GM18867 (cell line): ENCODE measurements around the gene PPP1R1A.

Source experiments
- ATAC-seq: cut with Tn5 transposase; IDR thresholded peaks from one replicate; pipeline ENCODE4 v1.9.1; 2021; ENCODE audit warnings: mild to moderate bottlenecking, moderate library complexity; ENCODE audit not compliant: unreplicated experiment

The PPP1R1A gene, protein sequence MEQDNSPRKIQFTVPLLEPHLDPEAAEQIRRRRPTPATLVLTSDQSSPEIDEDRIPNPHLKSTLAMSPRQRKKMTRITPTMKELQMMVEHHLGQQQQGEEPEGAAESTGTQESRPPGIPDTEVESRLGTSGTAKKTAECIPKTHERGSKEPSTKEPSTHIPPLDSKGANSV

DNA sequence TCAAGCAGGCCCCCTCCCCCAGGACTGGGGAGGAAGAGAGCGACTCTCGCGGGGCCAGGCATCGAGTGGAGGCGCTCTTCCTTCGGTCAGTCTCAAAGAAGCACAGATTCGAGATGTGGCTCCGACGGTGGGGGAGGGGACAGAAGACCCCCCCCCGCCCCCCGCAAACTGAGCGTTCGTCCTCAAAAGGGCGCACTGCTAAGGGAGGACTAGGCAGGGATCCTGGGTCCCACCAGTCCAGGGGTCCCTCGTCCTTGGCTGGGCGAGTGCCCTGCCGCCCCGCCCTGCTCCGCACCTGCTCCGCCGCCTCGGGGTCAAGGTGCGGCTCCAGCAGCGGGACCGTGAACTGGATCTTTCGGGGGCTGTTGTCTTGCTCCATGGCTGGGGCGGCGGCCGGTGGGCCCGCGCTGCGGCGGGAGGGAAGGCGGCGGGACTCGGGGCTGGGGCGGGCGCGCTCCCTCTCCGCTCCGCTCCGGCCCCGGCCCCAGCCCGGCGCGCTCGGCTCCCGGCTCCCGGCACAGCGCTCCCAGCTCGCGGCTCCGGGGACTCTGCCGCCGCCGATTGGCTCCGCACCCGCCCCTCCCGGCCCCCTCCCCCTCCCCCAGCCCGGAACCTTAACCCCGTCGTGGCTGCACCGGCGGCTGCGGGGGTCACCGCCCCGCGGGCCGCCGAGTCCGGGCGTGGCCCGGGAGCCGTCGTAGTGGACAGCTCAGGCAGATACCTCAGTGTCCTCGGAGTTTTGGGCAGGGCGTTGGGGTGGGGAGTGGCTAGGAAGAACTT, at the start of gene PPP1R1A:
Gene PPP1R1A (minus strand): TSS at position 550 of the 780 bp plus-strand sequence. CDS start 171 bp downstream, at position 379.
- ATAC-seq = no peak

DNA sequence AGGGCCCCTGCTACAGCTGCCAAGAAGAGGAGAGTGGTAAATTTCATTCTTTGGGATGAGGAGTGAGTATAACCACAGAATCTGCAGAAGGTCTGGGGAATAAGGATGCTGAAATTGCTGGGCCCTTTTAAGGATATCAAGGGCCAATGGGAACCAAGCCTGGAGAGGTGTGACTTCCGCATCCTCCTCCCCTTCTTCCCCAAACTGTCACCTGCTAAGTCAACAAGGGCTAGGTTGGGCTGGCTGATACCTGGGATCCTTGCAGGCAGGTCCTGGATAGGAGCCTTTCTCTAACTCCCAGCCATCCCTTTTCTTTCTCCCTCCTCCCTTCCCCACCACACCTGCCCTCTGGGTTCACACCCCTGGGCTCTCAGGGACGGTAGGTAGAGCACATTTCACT, 46.3 kb upstream of the PPP1R1A start, which contains the start of gene LACRT:
Gene LACRT (minus strand): TSS at position 101 of the 400 bp plus-strand sequence. CDS start 54 bp downstream, at position 47.
- ATAC-seq = no peak

DNA sequence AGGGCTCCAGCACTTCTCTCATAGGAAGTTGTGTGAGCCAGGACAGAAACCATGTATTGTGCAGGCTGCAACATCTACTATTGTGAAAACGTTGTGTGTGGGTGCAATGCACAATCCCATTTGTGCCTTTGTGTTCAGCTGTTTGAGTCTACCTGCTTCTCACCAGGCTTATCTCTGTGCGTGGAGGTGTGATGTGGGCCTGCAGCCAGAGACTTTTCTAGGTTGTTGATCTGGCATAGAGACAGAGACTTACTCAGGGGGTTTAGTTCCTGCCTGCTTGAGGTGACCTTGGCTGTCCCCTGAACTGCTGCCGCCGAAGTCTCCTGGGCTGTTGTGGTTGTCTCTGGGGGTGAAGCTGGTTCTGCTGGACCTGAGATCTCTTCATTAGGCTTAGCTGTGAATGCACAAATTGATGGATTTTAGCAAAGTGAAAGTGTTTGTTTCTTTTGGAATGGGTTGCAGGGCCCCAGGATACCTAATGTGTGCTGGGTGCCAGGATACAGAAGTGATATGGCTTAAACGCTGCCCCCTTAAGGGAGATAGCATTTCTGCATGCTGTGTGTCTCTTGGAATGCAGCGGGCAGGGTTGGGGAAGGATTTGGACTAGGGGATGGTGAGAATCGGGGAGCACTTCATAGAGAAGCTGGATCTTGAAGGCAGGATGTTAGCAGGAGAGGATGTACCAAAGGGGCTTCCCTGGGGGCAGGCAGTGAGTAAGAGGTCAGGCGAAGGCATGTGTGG, 43.7 kb upstream of the PPP1R1A start:
- no peak for ATAC-seq

DNA sequence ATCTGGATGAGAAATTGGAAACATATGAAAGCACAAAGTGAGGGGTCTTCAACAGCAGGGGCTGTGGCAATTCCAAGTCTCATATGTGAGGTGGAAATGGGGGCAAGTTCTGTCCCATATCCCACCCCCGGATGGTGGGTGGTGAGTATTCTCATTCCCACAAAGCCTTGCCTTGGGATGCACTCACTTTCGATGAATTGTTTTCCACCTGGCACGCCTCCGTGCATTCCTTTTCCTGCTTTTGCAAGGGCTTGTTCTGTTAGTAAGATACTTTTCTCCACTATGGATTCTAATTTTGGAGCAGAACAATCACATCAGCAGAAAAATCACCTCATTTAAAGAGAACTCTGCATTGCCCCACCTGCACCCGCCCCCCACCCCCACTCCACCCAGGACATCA, 43.1 kb upstream of the PPP1R1A start:
- no peak for ATAC-seq

DNA sequence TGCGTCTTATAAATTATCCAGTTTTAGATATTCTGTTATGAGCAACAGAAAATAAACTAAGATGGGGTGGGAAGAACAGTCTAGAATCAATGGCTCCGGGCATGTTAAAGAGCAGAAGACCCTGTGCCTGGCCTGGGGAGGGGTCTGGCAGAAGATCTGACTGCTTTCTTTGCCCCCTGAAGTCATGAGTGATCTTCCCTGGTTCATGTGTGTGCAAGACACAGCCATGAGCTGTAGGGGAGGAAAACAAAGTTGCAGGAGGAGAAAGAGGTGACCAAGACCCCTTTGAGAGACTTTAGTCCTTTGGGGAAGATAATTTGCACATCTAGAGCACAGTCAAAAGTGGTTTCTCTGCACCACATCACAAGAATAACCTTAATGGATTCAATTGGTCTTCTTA, 41.5 kb upstream of the PPP1R1A start:
- ATAC-seq = no peak

DNA sequence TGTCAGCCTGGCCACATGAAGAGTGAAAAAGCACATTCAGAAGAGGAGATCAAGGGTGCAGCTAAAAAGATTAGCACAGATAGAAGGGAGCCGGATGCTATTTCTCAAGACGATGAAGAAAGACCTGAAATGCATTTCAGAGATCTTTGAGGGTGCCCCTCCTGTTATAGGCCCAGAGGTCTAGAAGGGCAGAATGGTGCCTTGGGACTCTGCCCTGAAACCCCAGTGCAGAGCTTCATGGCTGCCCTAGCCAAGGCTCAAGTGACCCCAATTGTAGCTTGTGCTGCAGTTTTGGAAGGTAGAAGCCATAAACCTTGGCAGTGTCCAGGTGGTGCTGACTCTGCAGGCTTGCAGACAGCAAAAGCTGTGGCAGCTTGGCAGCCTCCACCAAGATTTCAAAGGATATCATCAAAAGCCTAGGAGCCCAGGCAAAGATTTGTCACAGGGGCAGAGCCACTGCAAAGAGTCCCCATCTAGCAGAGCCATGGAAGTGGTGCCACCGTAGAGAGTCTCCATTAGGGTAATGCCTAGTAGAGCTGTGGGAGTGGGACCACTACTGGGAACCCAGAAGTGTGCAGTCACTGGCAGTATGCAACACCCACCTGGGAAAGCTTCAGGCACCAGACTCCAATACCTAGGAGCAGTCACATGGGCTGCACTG, 39.9 kb upstream of the PPP1R1A start:
- no peak for ATAC-seq

DNA sequence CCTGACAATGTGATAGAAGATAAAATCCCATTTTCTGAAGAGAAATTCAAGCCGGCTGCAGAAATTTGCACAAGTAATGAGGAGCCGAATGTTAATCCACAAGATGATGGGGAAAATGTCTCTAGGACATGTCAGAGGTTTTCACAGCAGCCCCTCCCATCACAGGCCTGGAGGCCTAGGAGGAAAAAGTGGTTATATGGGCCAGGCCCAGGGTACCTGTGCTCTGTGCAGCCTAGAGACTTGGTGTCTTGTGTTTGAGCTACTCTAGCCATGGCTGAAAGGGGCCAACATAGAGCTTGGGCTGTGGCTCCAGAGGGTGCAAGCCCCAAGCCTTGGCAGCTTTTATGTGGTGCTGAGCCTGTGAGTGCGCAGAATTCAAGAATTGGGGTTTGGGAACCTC, 38.8 kb upstream of the PPP1R1A start:
- ATAC-seq = no peak

DNA sequence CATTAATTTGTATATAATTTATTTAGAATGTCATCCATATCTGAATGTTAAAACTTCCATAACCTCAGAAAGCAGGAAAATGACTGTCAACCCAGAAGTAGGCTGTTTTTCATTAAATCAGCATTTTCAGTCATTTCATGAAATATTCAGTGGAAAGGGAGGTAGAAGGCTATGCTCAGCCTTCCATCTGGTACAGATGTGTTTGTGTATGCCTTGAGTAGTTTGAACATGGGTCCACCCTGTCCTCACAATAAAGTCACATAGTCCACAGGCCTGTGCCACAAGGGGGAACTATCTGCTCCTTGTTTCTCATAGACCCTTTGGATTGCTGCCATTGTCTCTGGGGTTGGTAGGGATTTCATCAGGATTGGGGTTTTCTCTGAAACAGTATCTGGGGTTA, 37.1 kb upstream of the PPP1R1A start:
- no peak for ATAC-seq

DNA sequence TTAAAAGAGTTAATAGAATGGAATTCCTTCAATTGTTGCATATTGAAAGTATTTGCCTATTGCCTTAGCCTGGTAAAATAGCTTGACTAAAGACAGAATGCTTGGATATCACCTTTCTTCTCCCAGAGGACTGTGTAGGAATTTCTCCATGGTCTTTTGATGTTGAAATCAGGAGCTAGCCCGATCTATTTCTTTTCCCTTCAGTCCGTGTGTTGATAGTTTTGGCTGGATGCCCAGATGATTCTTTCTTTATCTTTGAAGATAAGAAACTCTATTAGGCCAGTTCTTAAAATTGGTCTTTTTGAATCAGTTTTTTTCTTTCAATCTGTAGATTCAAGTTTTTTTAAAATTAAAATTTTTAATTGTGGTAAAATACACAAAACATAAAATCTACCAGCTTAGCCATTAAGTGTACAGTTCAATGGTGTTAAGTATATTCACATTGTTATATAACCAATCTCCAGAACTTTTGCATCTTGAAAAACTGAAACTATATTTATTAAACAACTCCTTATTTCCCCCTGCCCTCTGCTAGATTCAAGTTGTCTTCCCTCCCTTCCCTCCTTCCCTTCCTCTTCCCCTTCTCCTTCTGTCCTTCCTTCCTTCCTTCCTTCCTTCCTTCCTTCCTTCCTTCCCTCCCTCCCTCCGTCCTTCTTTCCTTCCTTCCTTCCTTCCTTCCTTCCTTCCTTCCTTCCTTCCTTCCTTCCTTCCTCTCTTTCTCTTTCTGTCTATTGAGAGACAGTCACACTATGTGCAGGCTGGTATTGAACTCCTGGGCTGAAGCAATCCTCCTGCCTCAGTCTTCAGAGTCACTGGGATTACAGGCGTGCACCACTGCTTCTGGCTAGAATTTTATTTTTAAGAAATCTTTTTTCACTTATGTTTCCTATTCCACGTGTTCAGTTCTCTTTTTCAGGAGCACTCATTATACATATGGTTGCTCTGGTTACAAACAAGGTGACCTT, 36.1 kb upstream of the PPP1R1A start:
- ATAC-seq = no peak

DNA sequence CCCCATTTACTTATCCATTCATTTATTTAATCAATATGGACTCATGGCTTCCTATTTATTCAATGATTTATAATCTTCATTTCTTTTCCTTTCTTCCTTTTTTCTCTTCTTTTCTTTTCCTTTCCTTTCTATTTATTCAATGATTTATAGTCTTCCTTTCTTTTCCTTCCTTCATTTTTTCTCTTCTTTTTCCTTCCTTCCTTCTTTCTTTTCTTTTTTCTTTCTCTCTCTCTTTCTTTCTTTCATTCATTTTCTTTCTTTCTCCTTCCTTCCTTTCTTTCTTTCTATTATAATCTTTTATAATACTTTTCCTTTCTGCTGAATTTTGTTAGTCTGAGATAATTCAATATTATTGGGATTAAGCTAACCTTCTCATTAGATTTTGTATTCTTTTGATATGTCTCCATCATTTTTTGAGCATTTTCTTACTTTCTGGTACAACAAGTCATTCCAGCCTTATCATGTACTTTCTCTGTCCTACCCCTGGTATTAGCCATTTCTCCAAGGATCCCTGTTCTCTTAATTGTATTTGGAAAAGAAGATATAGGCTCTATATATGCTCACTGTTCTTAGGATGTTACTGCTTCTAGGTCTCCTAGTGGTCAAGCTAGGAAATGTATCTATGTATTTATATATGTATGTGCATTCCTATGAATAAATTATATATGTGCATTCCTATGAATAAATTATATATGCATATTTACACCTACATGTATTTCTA, 34.2 kb upstream of the PPP1R1A start:
- peak; percentile 55 for ATAC-seq

DNA sequence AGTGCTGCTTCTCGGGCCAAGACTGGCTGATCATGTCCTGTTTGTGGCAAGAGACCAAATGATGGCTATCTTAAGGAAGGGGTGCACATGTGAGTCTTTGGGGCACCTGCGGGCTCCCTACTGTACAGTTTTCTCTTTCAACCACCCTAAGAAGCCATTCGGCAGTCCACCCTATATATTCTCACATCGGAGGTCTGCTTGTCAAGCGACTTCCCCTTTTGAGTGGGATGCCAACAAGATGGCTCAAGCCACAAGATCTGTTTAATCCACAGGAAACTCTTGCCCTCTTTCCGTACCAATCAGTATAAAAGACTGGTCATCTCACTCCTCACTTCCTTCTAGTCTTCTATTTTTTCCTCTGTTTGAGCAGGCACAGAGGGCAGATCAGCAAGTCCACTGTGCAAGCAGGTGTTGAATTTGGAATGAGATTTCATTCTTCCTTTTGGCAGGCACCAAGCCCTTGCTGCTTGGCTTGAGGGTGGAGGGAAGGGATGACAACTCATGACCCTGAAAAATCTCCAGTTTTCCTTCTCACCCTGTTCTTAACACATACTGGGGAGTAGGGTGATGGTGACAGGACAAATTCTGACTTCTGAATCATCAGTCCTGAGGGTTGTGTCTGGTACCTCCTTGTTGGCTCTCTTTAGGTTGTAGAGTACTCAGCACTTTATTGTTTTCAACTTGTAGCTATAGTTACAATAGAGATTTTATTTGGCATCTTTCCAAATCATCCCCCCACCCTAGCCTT, 28.6 kb upstream of the PPP1R1A start:
- no peak for ATAC-seq

DNA sequence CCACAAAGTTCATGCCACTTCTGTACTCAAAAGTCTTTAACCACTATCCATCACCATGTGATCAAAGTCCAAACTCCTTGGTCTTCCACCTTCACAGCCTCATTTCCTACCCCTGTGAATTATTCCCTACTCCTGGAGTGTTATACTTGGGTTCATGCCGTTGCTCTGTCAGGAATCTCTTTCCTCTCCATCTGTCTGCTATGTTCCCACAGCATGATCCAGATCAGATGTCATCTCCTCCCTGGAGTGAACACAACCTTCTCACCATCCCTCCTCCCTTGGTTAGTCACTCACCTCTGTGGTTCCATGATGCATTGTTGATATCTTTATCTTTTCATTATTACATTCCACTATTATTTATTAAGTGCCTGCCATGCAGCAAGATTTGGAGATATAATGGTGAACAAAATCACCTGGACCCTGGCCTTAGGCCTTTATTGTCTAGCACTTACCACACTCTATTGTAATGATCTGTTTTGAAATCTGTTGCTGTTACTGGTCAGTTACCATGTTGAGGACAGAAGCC, 23.8 kb upstream of the PPP1R1A start:
- ATAC-seq = no peak

DNA sequence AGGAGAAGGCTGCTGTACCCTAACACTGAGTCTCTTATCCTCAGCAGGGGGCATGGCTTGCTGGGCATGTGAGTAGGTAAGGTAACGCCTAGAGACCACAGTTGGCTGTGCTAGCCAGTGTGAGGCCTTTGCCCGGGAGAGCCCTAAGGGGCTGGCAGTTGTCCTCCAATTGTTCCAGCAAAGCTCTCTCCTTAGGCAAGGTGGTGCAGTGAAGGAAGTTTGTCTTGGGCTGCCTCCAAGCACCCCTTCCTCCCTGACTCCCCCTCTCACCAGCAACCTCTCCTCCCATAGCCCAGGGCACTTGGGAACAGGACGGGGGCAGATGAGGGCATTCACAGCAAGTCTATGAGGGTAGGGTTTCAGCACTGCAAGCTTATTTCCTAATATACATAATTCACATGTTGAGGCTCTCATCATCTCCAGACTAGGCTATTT, 23.3 kb upstream of the PPP1R1A start:
- no peak for ATAC-seq

DNA sequence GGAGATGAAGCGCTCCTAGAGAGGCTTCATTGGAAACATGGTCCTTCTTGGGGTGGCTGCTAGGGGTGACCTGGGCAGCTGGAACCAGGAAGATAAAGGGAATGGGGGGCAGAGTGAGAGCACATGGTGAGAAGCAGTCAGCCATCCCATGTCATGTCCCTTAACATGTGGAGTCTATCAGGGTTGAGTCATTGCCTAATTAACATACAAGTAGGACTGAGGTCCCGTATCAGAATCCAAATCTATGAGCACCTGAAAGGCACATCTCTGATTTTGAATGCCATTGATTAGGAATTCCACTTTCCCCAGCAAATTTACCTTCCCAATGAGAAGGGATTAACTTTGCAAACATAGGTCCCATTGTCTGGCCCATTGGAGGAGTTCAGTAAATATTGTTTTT, 20.3 kb upstream of the PPP1R1A start:
- no peak for ATAC-seq

DNA sequence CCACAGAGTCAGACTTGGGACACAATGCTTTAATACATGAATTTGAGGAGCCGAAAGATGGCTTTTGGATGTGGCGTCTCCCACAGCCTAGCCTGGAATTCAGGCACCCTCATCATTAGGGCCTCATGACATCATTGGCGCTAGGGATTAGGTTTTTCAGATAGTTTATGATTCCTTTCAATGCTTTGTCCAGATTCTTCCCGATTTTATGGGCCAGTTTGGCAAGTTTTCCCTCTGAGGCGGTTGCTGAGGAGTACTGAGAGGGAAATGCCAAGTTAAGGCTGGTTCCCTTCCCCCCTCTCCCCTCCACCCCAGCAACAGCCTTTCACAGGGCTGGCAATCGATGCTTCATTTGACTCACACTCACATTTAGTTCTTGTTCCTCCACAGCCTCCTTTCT, 19.7 kb upstream of the PPP1R1A start:
- no peak for ATAC-seq

DNA sequence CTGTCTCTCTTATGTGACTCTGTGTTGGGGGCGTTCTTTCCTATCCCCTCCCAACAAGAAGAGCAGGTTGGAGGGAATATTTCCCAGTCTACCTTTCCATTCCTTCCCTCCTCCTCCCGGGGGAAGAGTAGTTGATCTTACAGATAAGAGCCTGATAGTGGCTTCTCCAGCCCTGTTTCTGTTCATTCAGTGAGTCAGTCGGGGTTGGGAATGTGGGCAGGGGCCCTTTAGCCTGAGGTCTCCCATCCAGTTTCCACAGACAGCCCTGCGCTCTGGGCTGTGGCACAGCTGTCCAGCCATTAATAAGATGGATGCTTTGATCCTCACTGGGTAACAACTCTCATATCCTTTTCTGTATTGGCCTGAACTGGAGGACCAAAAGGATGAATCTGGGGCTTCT, 18.1 kb upstream of the PPP1R1A start:
- ATAC-seq = no peak

DNA sequence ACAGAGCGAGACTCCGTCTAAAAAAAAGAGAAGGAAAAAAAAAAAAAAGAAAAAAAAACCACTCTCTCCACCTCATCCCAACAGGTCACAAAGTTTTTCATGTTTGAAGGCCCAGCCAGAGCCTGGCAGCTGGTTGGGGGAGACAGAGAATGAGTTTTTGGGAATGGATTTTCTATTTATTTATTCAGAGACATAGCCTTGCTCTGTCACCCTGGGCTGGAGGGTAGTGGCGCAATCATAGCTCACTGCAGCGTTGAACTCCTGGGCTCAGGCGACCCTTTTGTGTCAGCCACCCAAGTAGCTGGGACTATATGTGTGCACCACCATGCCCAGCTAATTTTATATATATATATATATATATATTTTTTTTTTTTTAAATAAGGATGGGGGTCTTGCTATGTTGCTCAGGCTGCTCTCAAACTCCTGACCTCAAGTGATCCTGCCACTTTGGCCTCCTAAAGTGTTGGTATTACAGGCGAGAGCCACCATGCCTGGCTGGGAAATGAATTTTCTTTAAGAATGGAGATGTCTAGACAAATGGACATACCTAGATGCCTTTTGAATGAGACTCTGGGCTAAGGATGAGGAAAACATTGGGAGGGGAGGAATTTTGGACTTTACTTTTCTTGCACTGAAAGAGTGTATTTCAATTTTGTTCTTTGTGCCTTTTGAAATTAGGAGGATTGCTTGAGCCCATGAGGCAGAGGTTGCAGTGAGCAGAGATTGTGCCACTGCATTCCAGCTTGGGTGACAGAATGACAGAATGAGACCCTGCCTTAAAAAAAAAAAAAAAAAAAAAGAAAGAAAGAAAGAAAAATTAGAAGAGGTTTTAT, 16.9 kb upstream of the PPP1R1A start:
- no peak for ATAC-seq

DNA sequence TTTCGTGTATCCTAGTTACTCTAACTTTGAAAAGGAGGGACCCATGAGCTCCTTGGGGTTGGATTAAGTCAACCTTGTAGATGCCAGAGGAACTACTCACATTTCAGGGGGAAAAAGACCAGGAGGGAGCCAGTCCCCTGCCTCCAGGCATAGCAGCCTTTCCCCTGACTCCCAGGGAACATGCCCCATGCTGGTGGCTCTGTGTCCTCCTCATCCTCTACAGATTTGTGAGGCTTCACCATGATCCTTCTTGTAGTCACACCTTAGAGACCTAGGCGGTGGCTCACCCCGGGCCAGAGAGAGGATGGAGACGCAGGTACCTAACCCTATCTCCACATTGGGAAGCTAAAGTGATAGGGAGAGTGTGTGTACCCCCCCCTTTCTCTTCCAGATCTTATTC, 16.0 kb upstream of the PPP1R1A start:
- ATAC-seq = no peak
